CD4-positive, alpha-beta T cell treated with Interleukin-12 subunit alpha and Interleukin-12 subunit beta, for 1 hour (primary cell): ENCODE measurements around the gene TAS1R3.
A peak's percentile ranks its signal among the peaks of the same experiment; 100 is the strongest.

Experiments
- DNase-seq: peaks from one replicate; pipeline ENCODE4 v3.0.0-alpha.2; 2020

Gene TAS1R3

GRCh38 chr1:1371746-1372711 lies 40.9 kb downstream of the TAS1R3 start:
- DNase-seq = peak; percentile 79

- DNase-seq = no peak
Observed at GRCh38 chr1:1373051-1373814, 42.2 kb downstream of the TAS1R3 start.

- no peak for DNase-seq
Observed at GRCh38 chr1:1373815-1374588, 42.9 kb downstream of the TAS1R3 start.

DNA sequence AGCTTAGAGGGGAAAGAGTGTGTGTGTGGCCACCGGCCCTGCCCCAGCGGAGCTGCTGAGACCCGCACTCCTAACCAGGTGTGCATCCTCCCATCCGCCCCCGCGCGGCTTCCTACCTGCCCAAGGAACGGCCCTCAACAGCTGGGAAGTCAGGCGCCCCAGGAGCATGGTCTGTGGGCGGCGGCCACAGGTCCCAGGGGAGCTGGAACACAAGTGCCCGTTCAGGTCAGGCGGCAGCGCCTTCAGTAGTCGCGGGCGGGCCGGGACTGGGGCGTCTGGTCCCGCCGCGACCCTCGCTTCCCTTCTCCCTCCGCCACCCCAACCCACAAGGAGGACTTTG lies 43.5 kb downstream of the TAS1R3 start:
- no peak for DNase-seq

GRCh38 chr1:1374929-1375662 lies 44.0 kb downstream of the TAS1R3 start, which contains the start of gene AURKAIP1:
Gene AURKAIP1, minus strand, starts transcription at chr1:1375207. Its CDS starts 451 bp downstream, at chr1:1374756.
- DNase-seq = peak; percentile 99

- no peak for DNase-seq
Observed at GRCh38 chr1:1376551-1377226, 45.6 kb downstream of the TAS1R3 start.

GRCh38 chr1:1377540-1378205 lies 46.6 kb downstream of the TAS1R3 start:
- DNase-seq = no peak

DNA sequence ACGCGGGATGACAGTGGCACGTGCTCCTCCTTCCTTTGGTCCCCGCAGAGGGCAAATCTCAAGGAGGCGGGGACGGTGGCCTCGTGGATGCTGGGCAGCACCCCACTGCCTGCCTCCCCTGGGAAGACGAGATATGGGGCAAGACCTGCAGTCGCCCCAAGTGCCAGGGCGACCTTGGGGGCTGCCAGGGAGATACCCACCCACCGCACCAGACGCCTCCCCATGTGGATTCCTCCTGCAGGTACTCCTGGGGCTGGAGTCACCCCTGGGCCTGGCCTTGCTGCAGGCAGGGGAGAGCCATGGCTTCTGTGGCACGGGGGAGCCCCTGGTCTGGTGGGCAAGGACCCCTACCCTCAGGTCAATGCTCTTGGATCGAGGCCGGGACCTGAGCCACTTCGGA lies 49.8 kb downstream of the TAS1R3 start:
- DNase-seq = no peak

DNA sequence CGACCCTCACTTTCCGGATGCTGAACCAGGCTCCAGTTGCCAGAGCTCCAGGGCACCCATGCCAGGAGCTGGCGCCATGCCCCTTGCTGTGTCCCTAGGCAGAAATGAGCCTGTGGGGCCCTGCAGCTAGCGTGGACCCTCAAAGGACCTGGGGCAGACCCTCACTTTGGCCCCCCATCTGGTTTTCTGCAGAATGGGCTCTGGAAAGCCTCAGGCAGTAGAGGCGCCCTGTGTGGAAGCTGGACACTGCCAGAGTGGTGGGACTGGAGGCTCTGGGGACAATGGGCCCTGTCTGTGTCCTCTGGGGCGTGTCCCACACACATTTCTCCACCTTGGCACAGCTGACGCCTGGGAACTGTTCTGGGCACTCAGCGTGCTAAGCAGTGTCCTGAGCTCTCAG lies 50.2 kb downstream of the TAS1R3 start:
- no peak for DNase-seq
